ENCODE measurements around the gene ZPBP2. TPM values are rescaled to one million over a fixed set of nuclear protein-coding genes. Genes with fewer than 3 reads are reported as not detected.

Gene ZPBP2
- polyA plus RNA-seq, 1 donor from 2014 or later: not detected

DNA sequence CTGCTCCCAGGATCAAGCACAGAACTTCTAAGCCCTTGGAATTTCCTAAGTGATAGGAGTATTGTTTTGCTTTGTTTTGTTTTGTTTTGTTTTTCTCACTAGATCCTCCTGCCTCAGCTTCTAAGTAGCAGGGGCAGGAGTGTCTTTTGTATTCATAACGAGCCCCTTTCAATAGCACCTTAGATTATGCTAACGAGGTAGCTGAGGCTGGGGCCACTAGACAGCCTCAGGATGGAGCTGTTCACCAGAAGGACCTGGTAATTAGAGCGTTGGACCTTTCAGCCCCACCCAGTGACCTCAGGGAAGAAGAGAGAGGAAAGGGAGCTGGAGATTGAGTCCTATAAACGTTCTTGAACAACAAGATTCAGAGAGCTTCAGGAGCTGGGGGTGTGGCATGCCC, 47.5 kb upstream of the ZPBP2 start:
- no peaks in the 10 kb centered on the region for H3F3A ChIP-seq (ENCODE audit: insufficient read depth, low read length, poor library complexity, severe bottlenecking)
- no peak for TF ChIP-seq SMC3 (conservative IDR thresholded peaks at IDR 0.05; ENCODE audit: poor library complexity)
- TF ChIP-seq TAF1 (IDR thresholded peaks at IDR 0.05; ENCODE audit: low read depth): no peak
- no peak for TF ChIP-seq EZH2 (IDR thresholded peaks at IDR 0.05; ENCODE audit: borderline replicate concordance, insufficient read depth, low read length, poor library complexity, severe bottlenecking)
- TF ChIP-seq, protein P1, sequence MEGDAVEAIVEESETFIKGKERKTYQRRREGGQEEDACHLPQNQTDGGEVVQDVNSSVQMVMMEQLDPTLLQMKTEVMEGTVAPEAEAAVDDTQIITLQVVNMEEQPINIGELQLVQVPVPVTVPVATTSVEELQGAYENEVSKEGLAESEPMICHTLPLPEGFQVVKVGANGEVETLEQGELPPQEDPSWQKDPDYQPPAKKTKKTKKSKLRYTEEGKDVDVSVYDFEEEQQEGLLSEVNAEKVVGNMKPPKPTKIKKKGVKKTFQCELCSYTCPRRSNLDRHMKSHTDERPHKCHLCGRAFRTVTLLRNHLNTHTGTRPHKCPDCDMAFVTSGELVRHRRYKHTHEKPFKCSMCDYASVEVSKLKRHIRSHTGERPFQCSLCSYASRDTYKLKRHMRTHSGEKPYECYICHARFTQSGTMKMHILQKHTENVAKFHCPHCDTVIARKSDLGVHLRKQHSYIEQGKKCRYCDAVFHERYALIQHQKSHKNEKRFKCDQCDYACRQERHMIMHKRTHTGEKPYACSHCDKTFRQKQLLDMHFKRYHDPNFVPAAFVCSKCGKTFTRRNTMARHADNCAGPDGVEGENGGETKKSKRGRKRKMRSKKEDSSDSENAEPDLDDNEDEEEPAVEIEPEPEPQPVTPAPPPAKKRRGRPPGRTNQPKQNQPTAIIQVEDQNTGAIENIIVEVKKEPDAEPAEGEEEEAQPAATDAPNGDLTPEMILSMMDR (IDR thresholded peaks at IDR 0.05; ENCODE audit: poor library complexity, severe bottlenecking): no peak
- TF ChIP-seq, protein P2, sequence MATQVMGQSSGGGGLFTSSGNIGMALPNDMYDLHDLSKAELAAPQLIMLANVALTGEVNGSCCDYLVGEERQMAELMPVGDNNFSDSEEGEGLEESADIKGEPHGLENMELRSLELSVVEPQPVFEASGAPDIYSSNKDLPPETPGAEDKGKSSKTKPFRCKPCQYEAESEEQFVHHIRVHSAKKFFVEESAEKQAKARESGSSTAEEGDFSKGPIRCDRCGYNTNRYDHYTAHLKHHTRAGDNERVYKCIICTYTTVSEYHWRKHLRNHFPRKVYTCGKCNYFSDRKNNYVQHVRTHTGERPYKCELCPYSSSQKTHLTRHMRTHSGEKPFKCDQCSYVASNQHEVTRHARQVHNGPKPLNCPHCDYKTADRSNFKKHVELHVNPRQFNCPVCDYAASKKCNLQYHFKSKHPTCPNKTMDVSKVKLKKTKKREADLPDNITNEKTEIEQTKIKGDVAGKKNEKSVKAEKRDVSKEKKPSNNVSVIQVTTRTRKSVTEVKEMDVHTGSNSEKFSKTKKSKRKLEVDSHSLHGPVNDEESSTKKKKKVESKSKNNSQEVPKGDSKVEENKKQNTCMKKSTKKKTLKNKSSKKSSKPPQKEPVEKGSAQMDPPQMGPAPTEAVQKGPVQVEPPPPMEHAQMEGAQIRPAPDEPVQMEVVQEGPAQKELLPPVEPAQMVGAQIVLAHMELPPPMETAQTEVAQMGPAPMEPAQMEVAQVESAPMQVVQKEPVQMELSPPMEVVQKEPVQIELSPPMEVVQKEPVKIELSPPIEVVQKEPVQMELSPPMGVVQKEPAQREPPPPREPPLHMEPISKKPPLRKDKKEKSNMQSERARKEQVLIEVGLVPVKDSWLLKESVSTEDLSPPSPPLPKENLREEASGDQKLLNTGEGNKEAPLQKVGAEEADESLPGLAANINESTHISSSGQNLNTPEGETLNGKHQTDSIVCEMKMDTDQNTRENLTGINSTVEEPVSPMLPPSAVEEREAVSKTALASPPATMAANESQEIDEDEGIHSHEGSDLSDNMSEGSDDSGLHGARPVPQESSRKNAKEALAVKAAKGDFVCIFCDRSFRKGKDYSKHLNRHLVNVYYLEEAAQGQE (IDR thresholded peaks at IDR 0.05; ENCODE audit: borderline replicate concordance): no peak
- no peak for TF ChIP-seq EP300 (conservative IDR thresholded peaks at IDR 0.05; ENCODE audit: poor library complexity, severe bottlenecking)
- TF ChIP-seq POLR2AphosphoS5 (IDR thresholded peaks at IDR 0.05): no peak
- TF ChIP-seq RAD21 (conservative IDR thresholded peaks at IDR 0.05): no peak
- no peak for TF ChIP-seq MXI1 (conservative IDR thresholded peaks at IDR 0.05; ENCODE audit: poor library complexity, severe bottlenecking)

DNA sequence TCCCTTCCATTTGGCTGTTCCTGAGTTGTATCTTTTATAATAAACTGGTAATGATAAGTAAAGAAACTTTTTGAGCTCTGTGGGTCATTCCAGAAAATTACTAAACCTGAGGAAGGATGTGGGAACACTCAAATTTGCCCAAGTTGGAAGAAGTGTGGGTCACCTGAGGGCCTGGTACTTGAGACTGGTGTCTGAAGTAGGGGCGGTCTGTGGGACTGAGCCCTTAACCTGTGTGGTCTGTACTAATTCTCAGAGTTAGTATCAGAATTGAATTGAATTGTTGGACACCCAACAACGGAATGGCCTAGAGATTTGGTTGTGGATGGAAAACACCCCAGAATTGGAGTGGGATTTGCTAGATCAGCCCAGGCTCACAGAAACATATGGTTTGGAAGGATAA, 47.0 kb upstream of the ZPBP2 start:
- Histone ChIP-seq H3K9me3 (ENCODE audit: low read length) (no peaks in the 10 kb centered on the region), H3K4me3 (ENCODE audit: low read length) (no peak overlapping the region), H3K4me2 (ENCODE audit: low read length) (no peak overlapping the region), H3K27me3 (ENCODE audit: insufficient read depth, low read depth, low read length) (no peaks in the 10 kb centered on the region), H3K9ac (ENCODE audit: low read length) (no peak overlapping the region), H3F3A (ENCODE audit: insufficient read depth, low read length, poor library complexity, severe bottlenecking) (no peaks in the 10 kb centered on the region), H2AFZ (ENCODE audit: low read depth, low read length) (no peak overlapping the region), H3K9me2 (ENCODE audit: insufficient read depth, low read length) (no peaks in the 10 kb centered on the region), H4K20me1 (ENCODE audit: insufficient read depth) (no peaks in the 10 kb centered on the region), H3K27ac (ENCODE audit: low read length) (no peak overlapping the region), H3K79me2 (replicated peaks; ENCODE audit: insufficient read depth, low read length) (no peaks in the 10 kb centered on the region), H3K36me3 (ENCODE audit: insufficient read depth, low read length) (no peaks in the 10 kb centered on the region)
- no peak for TF ChIP-seq EP300 (conservative IDR thresholded peaks at IDR 0.05; ENCODE audit: poor library complexity, severe bottlenecking)

More for the DNA sequence above, 47.5 kb upstream of the ZPBP2 start:
- Histone ChIP-seq H3K4me2 (ENCODE audit: low read length) (no peak overlapping the region), H3K27me3 (ENCODE audit: insufficient read depth, low read depth, low read length) (no peaks in the 10 kb centered on the region), H3K27ac (ENCODE audit: low read length) (no peak overlapping the region), H3K9me2 (ENCODE audit: insufficient read depth, low read length) (no peaks in the 10 kb centered on the region), H3K9me3 (ENCODE audit: low read length) (no peaks in the 10 kb centered on the region), H3K9ac (ENCODE audit: low read length) (no peak overlapping the region), H3K4me3 (ENCODE audit: low read length) (no peak overlapping the region), H3K36me3 (ENCODE audit: insufficient read depth, low read length) (no peaks in the 10 kb centered on the region), H4K20me1 (ENCODE audit: insufficient read depth) (no peaks in the 10 kb centered on the region), H3K79me2 (replicated peaks; ENCODE audit: insufficient read depth, low read length) (no peaks in the 10 kb centered on the region), H2AFZ (ENCODE audit: low read depth, low read length) (no peak overlapping the region)

DNA sequence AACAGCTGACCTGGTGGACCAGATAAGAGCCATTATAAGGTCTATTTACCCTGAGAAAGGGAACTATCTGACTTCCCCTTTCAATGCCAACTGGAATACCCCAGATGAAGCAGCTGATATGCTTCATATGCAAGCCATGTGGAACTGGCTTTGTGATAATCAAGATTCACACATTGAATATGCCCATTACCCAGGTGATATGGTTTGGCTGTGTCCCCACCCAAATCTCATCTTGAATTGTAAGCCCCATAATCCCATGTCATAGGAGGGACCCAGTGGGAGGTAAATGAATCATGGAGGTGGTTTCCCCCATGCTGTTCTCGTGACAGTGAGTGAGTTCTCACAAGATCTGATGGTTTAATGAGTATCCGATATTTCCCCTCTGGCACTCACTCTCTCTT, 46.0 kb upstream of the ZPBP2 start:
- H4K20me1 ChIP-seq (ENCODE audit: insufficient read depth): no peaks in the 10 kb centered on the region
- H3K27ac ChIP-seq (ENCODE audit: low read length): no peak overlapping the region
- no peaks in the 10 kb centered on the region for H3K36me3 ChIP-seq (ENCODE audit: insufficient read depth, low read length)
- no peaks in the 10 kb centered on the region for H3K79me2 ChIP-seq (replicated peaks; ENCODE audit: insufficient read depth, low read length)
- no peaks in the 10 kb centered on the region for H3K27me3 ChIP-seq (ENCODE audit: insufficient read depth, low read depth, low read length)
- H3F3A ChIP-seq (ENCODE audit: insufficient read depth, low read length, poor library complexity, severe bottlenecking): no peaks in the 10 kb centered on the region
- no peak overlapping the region for H3K4me2 ChIP-seq (ENCODE audit: low read length)
- H3K9ac ChIP-seq (ENCODE audit: low read length): no peak overlapping the region
- no peak overlapping the region for H3K4me3 ChIP-seq (ENCODE audit: low read length)
- no peak overlapping the region for H2AFZ ChIP-seq (ENCODE audit: low read depth, low read length)
- TF ChIP-seq EP300 (conservative IDR thresholded peaks at IDR 0.05; ENCODE audit: poor library complexity, severe bottlenecking) (no peak), EZH2 (IDR thresholded peaks at IDR 0.05; ENCODE audit: borderline replicate concordance, insufficient read depth, low read length, poor library complexity, severe bottlenecking) (no peak), POLR2AphosphoS5 (IDR thresholded peaks at IDR 0.05) (no peak), SMC3 (conservative IDR thresholded peaks at IDR 0.05; ENCODE audit: poor library complexity) (no peak), MXI1 (conservative IDR thresholded peaks at IDR 0.05; ENCODE audit: poor library complexity, severe bottlenecking) (no peak), RAD21 (conservative IDR thresholded peaks at IDR 0.05) (no peak), TAF1 (IDR thresholded peaks at IDR 0.05; ENCODE audit: low read depth) (no peak)
- TF ChIP-seq, protein P1 (IDR thresholded peaks at IDR 0.05; ENCODE audit: poor library complexity, severe bottlenecking): no peak
- TF ChIP-seq, protein P2 (IDR thresholded peaks at IDR 0.05; ENCODE audit: borderline replicate concordance): no peak
- H3K9me3 ChIP-seq (ENCODE audit: low read length): no peaks in the 10 kb centered on the region
- no peaks in the 10 kb centered on the region for H3K9me2 ChIP-seq (ENCODE audit: insufficient read depth, low read length)

Data from neural cell (in vitro differentiated cells).